RWPE1 (cell line): Measurements from ENCODE around the gene UNC5C.

ENCODE experiments used
- CTCF ChIA-PET: fragments of 350-600 bp; sonication (Branson Sonifier 250); formaldehyde crosslinking; extraction: SDS; loops from one replicate; lab custom pipeline; 2021; lab: Yijun Ruan, JAX
- POLR2A ChIA-PET: fragments of 400-600 bp; formaldehyde crosslinking; extraction: SDS; loops from one replicate; lab custom pipeline; 2020; ENCODE audit warnings: antibody characterized with exemption; ENCODE audit not compliant: low non-redundant PET; lab: Yijun Ruan, JAX
- DNase-seq: peaks from one replicate; pipeline ENCODE4 v3.0.0; 2012; ENCODE audit warnings: low spot score
- H3K27ac ChIP-seq: fragments of 450-650 bp; 2 replicates; pipeline ENCODE4 v1.5.1; 2017
- TF ChIP-seq, protein P1 (sequence below): fragments of 450-650 bp; conservative IDR thresholded peaks from 2 replicates; pipeline ENCODE4 v1.5.1; 2017; ENCODE audit warnings: low read depth, mild to moderate bottlenecking

Gene UNC5C

DNA sequence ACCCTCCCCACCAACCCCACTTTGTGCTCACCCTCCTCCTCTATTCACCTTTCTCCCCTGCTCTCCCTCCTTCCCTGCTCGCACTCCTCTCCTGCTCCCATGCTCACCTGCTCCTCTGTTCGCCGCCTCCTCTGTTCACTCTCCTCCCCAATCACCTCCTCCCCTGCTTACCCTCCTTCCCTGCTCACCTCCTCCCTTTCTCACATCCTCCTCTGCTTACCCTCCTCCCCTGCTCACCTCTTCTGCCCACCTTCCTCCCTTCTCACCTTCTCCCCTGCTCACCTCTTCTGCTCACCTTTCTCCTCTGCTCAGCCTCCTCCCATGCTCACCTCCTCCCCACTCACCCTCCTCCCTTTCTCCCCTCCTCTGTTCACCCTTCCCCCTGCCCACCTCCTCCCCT, 357.2 kb downstream of the UNC5C start:
- no peak overlapping the region for H3K27ac ChIP-seq
- ChIA-PET CTCF (no interaction called here), POLR2A (no interaction called here)
- TF ChIP-seq, protein P1, sequence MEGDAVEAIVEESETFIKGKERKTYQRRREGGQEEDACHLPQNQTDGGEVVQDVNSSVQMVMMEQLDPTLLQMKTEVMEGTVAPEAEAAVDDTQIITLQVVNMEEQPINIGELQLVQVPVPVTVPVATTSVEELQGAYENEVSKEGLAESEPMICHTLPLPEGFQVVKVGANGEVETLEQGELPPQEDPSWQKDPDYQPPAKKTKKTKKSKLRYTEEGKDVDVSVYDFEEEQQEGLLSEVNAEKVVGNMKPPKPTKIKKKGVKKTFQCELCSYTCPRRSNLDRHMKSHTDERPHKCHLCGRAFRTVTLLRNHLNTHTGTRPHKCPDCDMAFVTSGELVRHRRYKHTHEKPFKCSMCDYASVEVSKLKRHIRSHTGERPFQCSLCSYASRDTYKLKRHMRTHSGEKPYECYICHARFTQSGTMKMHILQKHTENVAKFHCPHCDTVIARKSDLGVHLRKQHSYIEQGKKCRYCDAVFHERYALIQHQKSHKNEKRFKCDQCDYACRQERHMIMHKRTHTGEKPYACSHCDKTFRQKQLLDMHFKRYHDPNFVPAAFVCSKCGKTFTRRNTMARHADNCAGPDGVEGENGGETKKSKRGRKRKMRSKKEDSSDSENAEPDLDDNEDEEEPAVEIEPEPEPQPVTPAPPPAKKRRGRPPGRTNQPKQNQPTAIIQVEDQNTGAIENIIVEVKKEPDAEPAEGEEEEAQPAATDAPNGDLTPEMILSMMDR: no peak
- no peak for DNase-seq

DNA sequence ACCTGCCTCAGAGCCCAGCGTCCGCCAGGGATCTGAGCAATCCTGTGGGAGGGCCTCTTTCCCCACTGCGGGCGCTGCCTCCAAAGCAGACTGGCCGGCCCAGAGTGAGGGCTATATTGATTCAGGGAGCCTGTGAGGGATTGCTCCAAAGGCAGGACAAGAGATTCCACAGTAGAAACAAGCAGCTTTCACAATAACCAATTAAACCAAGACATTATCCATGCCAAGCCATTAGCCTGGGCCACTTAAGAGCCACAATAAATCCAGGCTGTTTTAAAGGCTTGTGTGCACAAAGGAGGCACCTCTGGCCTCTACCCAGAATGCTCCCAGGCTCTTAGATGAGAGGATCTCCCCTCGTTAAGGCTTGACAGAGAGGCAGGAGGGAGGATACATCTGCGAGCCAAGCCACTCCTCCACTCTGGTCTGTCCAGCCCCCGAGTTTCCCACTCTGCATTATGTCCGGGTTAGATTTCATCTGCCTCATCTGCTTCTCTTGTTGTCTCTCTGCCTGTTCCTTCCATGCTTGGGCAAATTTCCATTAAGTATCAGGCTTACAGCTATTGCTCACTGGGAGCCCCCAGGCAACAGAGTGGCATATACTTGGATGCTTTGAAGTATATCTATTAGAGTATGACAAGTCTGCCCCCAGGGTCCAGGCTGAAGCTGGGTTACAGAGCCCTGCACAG, 357.9 kb downstream of the UNC5C start:
- ChIA-PET POLR2A (no interaction called here), CTCF (no interaction called here)
- TF ChIP-seq, protein P1: no peak
- H3K27ac ChIP-seq: no peak overlapping the region
- no peak for DNase-seq

DNA sequence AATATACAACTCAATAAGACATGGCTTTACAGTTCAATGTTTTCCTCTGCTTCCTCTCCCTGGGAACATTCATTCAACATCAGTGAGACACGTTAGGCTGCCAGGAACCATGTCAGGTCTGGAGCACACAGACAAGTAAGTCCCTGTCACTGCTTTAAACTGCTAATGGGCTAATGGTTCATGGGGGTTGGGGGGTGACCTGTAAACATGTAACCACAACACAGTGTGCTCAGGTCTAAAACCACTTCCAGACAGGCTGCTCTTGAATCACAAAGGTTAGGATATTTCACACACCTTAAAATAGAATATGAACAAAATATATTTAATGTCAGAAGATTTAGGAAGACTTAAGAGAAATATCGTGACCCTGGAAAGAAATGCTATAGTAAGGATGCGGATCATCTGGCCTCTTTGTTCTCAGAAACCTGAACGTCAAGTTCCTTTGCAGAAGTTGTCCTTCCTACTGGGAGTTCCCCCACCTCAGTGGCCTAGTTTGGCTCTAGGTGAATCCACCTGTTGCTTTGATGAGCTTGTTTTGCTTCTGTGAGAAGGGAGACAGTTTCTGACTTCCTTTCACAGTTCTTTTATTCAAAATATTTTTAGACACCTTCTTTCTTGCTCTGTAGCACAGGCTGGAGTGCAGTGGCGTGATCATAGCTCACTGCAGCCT, 359.9 kb downstream of the UNC5C start:
- DNase-seq: no peak
- TF ChIP-seq, protein P1: no peak

DNA sequence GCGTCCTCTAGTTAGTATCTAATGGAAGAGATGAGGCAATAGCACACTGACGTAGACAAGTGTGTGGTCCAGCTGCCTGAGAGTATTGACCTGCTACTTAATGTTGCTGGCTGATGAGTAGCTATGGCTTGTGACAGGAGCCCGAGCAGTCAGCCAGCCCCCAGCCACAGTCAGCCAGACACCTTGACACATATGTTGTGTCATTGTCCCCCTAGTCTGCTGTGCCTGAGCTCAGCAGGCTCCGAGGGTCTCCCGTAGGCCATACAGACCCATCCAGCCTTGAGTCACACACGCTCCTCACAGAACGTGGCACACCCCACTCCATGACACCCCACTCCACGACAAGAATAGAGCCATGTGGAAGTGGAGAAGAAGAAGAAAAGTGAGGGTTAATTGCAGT, 362.1 kb downstream of the UNC5C start:
- TF ChIP-seq, protein P1: no peak
- no peak for DNase-seq
- no peak overlapping the region for H3K27ac ChIP-seq
- ChIA-PET CTCF (interaction anchor here (0.6 to 0.9 kb wide), 3 partner anchors 312 to 1511 kb away, joined by 3 to 6 read pairs (median 3); no protein-coding TSS in a partner anchor), POLR2A (no interaction called here)

More for the DNA sequence above, 359.9 kb downstream of the UNC5C start:
- POLR2A ChIA-PET: no interaction called here
- no peak overlapping the region for H3K27ac ChIP-seq
- CTCF ChIA-PET: no interaction called here

DNA sequence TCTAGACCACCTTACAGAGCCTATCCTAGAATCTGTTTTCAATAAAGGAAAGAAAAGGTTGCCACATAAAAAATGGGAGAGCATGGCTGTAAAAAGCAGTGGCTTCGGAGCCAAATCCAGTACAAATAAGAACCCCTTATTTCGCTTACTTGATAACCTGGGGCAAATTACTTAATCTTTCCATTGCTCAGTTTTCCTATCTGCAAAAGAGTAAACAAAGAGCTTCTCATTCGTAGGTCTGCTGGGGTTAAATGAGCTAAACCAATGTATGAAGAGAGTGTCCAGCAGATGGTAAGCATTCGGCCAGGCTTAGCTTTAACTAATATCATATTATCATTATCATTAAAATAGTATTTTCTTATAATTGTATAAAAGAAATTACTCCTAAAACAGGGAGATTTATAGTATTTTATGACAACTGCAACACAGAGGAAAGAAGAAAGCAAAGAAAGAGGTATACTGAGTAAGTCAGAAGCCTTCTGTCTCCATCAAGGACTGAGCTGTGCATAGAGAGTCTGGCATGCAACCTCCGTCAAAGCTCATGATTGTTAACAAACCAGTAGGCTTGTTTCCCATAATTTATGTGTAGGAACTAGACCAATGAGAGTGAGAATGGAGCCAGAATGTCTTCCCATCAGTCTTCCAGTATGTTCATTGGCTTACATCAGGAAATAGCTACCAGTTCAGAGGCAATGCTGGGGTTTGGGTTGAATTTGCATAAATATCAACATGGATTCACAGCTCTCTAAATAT, 364.9 kb downstream of the UNC5C start:
- POLR2A ChIA-PET: no interaction called here
- TF ChIP-seq, protein P1: no peak
- no peak overlapping the region for H3K27ac ChIP-seq
- CTCF ChIA-PET: interaction anchor here (0.5 kb wide), 1 partner anchor 1222 kb away, joined by 5 read pairs; no protein-coding TSS in a partner anchor
- DNase-seq: no peak

DNA sequence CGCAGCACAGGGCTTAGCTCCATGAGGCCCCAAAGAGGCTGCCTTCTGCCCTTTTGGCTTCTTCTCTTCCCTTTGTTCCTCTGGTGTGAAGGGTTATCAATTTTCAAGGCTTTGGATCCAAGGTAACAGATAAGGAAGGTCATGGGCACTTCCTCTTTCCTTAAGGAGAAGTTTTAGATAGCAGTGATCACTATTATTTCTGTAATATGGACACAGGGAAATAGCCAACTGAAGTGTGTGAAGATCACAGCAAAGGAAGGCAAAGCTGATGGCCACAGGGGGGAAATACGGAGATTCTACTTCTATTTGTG, 366.8 kb downstream of the UNC5C start:
- H3K27ac ChIP-seq: no peak overlapping the region
- TF ChIP-seq, protein P1: no peak
- ChIA-PET CTCF (interaction anchor here (0.6 kb wide), 2 partner anchors 25 to 605 kb away, joined by 4 to 5 read pairs; no protein-coding TSS in a partner anchor), POLR2A (no interaction called here)
- DNase-seq: no peak
